Keratinocyte (primary cell): ENCODE data around the gene ELAVL1.

Source experiments
- CTCF ChIP-seq, 3 experiments: IDR thresholded peaks in 1 of 3; conservative IDR thresholded peaks in 1 of 3; optimal IDR thresholded peaks in 1 of 3; 2 replicates in 2 of 3; 3 replicates in 1 of 3; pipeline versions ENCODE3 to v1.5.1; 2011; ENCODE audit warnings: low read length in 3 of 3, mild to moderate bottlenecking in 3 of 3, moderate library complexity in 2 of 3, control low read depth in 1 of 3, inconsistent platforms in 1 of 3; ENCODE audit not compliant: insufficient read depth in 2 of 3; ENCODE audit errors: extremely low read depth in 1 of 3
- EZH2 ChIP-seq: IDR thresholded peaks from one replicate; pipeline ENCODE4 v1.6.1; 2012; ENCODE audit warnings: inconsistent platforms, mild to moderate bottlenecking, low read length, moderate library complexity

GRCh38 chr19:8054169-8054568 is 48.7 kb upstream of the ELAVL1 start:
- no peak for TF ChIP-seq CTCF (optimal IDR thresholded peaks at IDR 0.05 in 1 of 3, IDR thresholded peaks at IDR 0.05 in 1 of 3, conservative IDR thresholded peaks at IDR 0.05 in 1 of 3; ENCODE audit: extremely low read depth in 1 of 3, insufficient read depth in 2 of 3, low read length in 3 of 3)
- no peak for TF ChIP-seq EZH2
